Measurements from ENCODE around the gene FRS2.
"Not testable (repeated sequence)": the region's sequence is repeated elsewhere in the genome, so short reads cannot be mapped to it uniquely, and the experiment has no call there.

Gene FRS2

DNA sequence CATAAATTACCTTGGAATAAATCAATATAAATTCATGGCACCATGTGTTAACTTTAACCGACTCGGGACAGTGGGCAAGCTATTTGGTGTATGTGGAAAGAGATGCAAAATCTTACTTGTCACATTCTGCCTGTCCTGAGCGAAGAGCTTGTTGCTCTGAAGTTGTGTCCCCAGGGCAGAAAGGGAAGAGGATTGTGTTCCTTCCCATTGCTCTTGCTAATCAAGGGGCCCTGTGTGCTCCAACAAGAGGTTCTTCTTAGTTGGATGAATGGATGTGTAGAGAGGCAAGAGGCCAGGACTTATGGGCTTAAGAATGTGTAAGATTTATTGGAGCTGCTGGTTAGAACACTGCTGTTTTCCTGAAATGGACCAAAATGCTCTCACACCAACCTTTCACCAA lies 36.5 kb upstream of the FRS2 start:
- FAIRE-seq (no peak), DNase-seq (ENCODE audit: insufficient read length, low spot score) (no peak)
- TF ChIP-seq POLR2A (IDR thresholded peaks at IDR 0.05; ENCODE audit: low read depth, low read length) = no peak
- no peak for TF ChIP-seq POU2F2 (IDR thresholded peaks at IDR 0.05; ENCODE audit: low read depth, low read length)
- TF ChIP-seq SPI1 (IDR thresholded peaks at IDR 0.05; ENCODE audit: low read depth, low read length) = no peak
- TF ChIP-seq PAX5 (IDR thresholded peaks at IDR 0.05; ENCODE audit: insufficient read depth, low read length, severe bottlenecking) = no peak
- no peak for TF ChIP-seq TAF1 (IDR thresholded peaks at IDR 0.05; ENCODE audit: low read depth, low read length)
- TF ChIP-seq POLR2AphosphoS5 (IDR thresholded peaks at IDR 0.05; ENCODE audit: low read depth, low read length) = no peak

DNA sequence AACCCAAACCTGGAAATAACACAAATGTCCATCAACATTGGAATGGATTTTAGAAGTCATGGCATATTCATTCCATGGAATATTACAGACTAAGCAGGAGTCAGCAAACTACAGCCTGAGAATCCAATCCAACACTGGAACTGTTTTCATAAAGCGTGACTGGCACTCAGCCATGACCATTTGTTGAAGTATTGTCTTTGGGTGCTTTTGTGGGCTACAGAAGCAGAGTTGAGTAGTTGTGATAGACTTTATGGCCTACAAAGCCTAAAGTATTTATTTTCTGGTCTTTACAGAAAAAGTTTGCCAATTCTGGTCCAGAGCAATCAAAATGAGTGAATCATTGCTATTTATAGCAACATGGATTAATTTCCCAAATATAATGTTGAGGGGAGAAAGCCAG lies 34.5 kb upstream of the FRS2 start:
- DNase-seq (ENCODE audit: insufficient read length, low spot score) (no peak), FAIRE-seq (no peak)
- TF ChIP-seq PAX5 (IDR thresholded peaks at IDR 0.05; ENCODE audit: insufficient read depth, low read length, severe bottlenecking) (no peak), POU2F2 (IDR thresholded peaks at IDR 0.05; ENCODE audit: low read depth, low read length) (no peak), TAF1 (IDR thresholded peaks at IDR 0.05; ENCODE audit: low read depth, low read length) (no peak), SPI1 (IDR thresholded peaks at IDR 0.05; ENCODE audit: low read depth, low read length) (no peak), POLR2AphosphoS5 (IDR thresholded peaks at IDR 0.05; ENCODE audit: low read depth, low read length) (no peak), POLR2A (IDR thresholded peaks at IDR 0.05; ENCODE audit: low read depth, low read length) (no peak)

DNA sequence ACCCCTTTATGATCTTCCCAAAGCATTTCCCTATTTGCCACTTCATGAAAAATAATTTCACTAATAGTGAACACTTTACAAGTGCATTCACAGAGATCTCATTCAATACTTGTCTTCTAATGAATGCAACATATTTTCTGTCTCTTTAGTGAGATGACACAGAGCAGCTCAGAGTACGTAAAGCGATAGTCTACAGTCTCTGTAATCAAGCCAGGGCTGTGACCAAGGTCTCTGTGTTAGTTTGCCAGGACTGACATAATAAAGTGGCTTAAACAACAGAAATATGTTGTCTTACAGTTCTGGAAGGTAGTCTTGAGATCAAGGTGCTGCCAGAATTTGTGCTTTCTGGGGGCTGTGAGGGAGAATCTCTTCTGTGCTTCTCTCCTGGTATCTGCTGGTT lies 33.1 kb upstream of the FRS2 start:
- DNase-seq (ENCODE audit: insufficient read length, low spot score) (no peak), FAIRE-seq (no peak)
- TF ChIP-seq POLR2AphosphoS5 (IDR thresholded peaks at IDR 0.05; ENCODE audit: low read depth, low read length) (no peak), SPI1 (IDR thresholded peaks at IDR 0.05; ENCODE audit: low read depth, low read length) (no peak), POLR2A (IDR thresholded peaks at IDR 0.05; ENCODE audit: low read depth, low read length) (no peak), PAX5 (IDR thresholded peaks at IDR 0.05; ENCODE audit: insufficient read depth, low read length, severe bottlenecking) (no peak), TAF1 (IDR thresholded peaks at IDR 0.05; ENCODE audit: low read depth, low read length) (no peak), POU2F2 (IDR thresholded peaks at IDR 0.05; ENCODE audit: low read depth, low read length) (no peak)

DNA sequence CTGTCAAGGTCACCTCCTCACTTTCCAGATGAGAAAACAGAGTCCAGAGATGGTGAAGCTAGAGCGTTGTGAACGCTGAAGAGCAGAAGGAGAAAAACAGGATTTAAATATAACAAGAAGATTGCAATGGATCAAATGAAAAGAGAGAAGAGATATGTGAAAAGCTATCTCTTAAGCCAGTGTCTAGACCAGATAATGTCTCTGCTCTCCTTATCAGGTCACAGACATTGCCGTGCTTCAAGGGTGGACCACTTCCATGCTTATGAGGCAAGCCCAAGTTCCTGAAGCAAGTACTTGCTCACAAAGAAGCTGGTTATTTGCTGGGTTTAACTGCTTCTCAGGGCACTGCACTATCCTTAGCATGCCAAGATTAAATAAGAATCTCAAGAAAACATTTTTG lies 31.6 kb upstream of the FRS2 start:
- no peak for TF ChIP-seq POLR2A (IDR thresholded peaks at IDR 0.05; ENCODE audit: low read depth, low read length)
- no peak for TF ChIP-seq POU2F2 (IDR thresholded peaks at IDR 0.05; ENCODE audit: low read depth, low read length)
- TF ChIP-seq POLR2AphosphoS5 (IDR thresholded peaks at IDR 0.05; ENCODE audit: low read depth, low read length) = no peak
- TF ChIP-seq PAX5 (IDR thresholded peaks at IDR 0.05; ENCODE audit: insufficient read depth, low read length, severe bottlenecking) = no peak
- no peak for TF ChIP-seq SPI1 (IDR thresholded peaks at IDR 0.05; ENCODE audit: low read depth, low read length)
- no peak for TF ChIP-seq TAF1 (IDR thresholded peaks at IDR 0.05; ENCODE audit: low read depth, low read length)
- no peak for DNase-seq (ENCODE audit: insufficient read length, low spot score)
- no peak for FAIRE-seq

DNA sequence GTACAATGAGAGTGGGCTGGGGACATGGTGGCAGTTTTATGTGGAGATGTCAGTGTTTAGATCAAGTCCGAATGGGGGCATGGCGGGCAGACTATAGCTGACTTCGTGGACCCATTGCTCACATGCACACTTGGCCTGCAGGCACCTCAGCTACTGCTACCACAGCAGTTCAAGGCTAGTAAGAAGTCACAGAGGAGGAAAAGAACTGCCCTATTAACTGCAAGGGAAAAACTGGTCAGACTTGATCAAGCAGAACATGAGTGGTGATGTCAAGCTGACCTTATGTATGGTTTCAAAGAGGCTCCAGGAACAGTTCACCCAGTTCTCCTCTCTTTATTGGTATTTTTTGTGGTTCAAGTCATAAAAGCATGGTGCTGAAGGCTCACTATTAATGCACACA lies 30.2 kb upstream of the FRS2 start:
- DNase-seq (ENCODE audit: insufficient read length, low spot score) = no peak
- no peak for TF ChIP-seq POLR2A (IDR thresholded peaks at IDR 0.05; ENCODE audit: low read depth, low read length)
- FAIRE-seq = no peak

DNA sequence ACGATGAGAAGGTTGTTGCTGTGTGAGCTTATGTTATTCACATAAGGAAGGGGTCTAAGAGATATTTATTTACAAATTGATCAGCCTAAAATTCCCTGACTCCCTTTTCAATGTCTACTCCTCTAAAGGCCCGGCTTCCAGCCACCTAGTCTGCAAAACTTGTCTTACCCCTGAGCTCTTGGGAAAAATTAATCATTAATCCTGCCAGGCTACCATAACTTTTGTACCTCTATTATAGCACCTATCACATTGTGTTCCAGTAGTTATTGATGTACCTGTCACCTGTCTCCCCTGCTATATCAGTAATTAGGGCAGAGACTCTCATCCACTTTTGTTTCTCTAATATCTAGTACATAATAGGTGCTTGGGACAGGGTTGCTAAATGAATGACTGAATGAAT lies 29.3 kb upstream of the FRS2 start:
- no peak for DNase-seq (ENCODE audit: insufficient read length, low spot score)
- TF ChIP-seq PAX5 (IDR thresholded peaks at IDR 0.05; ENCODE audit: insufficient read depth, low read length, severe bottlenecking) = no peak
- TF ChIP-seq TAF1 (IDR thresholded peaks at IDR 0.05; ENCODE audit: low read depth, low read length) = no peak
- no peak for TF ChIP-seq POU2F2 (IDR thresholded peaks at IDR 0.05; ENCODE audit: low read depth, low read length)
- no peak for FAIRE-seq

DNA sequence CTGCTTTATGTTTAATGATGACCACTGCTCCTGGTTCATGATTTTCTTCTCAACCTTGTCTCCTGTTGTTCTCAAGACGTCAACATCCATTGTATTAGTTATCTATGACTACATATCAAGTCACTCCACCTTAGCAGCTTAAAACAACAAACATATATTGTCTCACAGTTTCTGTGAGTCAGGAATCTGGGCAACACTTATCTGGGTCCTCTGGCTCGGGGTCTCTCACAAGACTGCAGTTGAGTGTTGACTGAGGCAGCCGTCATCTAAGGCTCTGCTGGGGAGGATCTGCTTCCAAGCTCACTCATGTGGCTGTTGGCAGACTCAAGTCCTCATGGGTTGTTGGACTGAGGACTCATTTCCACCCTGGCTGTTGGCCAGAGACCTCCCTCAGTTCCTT lies 27.3 kb upstream of the FRS2 start:
- DNase-seq (ENCODE audit: insufficient read length, low spot score) = no peak
- no peak for FAIRE-seq
- no peak for TF ChIP-seq SPI1 (IDR thresholded peaks at IDR 0.05; ENCODE audit: low read depth, low read length)
- no peak for TF ChIP-seq POLR2A (IDR thresholded peaks at IDR 0.05; ENCODE audit: low read depth, low read length)
- no peak for TF ChIP-seq PAX5 (IDR thresholded peaks at IDR 0.05; ENCODE audit: insufficient read depth, low read length, severe bottlenecking)
- TF ChIP-seq POLR2AphosphoS5 (IDR thresholded peaks at IDR 0.05; ENCODE audit: low read depth, low read length) = no peak
- no peak for TF ChIP-seq POU2F2 (IDR thresholded peaks at IDR 0.05; ENCODE audit: low read depth, low read length)
- TF ChIP-seq TAF1 (IDR thresholded peaks at IDR 0.05; ENCODE audit: low read depth, low read length) = no peak

DNA sequence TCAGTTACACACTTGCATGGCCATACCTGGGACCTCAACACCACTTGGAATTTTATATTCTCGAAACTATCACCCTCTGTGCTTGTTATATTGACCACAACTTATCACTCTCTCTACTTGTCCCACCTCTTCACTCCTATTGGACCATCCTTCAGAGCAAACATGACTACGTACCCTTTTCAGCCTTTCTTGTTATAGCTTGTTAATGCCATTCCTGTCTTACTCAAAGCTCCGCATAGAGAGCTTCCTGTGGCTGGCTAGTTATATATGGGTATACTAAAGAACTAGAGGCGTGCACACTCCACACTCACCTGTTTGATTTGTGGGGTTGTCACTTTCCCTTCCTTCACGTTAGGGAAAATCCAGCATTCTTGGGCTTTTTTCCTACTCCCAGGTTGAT lies 26.3 kb upstream of the FRS2 start:
- DNase-seq (ENCODE audit: insufficient read length, low spot score) (no peak), FAIRE-seq (no peak)
- TF ChIP-seq TAF1 (IDR thresholded peaks at IDR 0.05; ENCODE audit: low read depth, low read length) (no peak), SPI1 (IDR thresholded peaks at IDR 0.05; ENCODE audit: low read depth, low read length) (no peak), POU2F2 (IDR thresholded peaks at IDR 0.05; ENCODE audit: low read depth, low read length) (no peak), PAX5 (IDR thresholded peaks at IDR 0.05; ENCODE audit: insufficient read depth, low read length, severe bottlenecking) (no peak)

DNA sequence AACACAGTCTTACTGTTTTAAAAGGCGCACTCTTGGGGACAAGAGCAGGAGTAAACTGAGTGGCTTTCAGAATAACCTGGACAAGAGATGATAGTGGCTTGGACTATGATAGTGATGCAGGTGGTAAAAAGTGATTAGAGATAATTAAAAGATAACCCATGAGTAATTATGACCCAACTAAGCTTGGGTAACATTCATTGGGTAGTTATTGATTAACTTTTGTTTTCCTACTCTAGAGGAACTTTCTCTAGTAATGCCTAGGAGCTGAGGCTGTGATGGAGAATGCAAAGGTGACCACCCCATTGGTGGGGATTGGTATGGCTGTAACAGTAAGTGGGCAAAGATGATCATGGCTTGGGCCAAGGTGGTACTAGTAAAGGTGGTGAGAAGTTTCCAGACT lies 22.3 kb upstream of the FRS2 start:
- TF ChIP-seq PAX5 (IDR thresholded peaks at IDR 0.05; ENCODE audit: insufficient read depth, low read length, severe bottlenecking) = no peak
- no peak for TF ChIP-seq SPI1 (IDR thresholded peaks at IDR 0.05; ENCODE audit: low read depth, low read length)
- TF ChIP-seq TAF1 (IDR thresholded peaks at IDR 0.05; ENCODE audit: low read depth, low read length) = no peak
- no peak for TF ChIP-seq POLR2AphosphoS5 (IDR thresholded peaks at IDR 0.05; ENCODE audit: low read depth, low read length)
- TF ChIP-seq POU2F2 (IDR thresholded peaks at IDR 0.05; ENCODE audit: low read depth, low read length) = no peak
- no peak for TF ChIP-seq POLR2A (IDR thresholded peaks at IDR 0.05; ENCODE audit: low read depth, low read length)
- FAIRE-seq (no peak), DNase-seq (ENCODE audit: insufficient read length, low spot score) (no peak)

DNA sequence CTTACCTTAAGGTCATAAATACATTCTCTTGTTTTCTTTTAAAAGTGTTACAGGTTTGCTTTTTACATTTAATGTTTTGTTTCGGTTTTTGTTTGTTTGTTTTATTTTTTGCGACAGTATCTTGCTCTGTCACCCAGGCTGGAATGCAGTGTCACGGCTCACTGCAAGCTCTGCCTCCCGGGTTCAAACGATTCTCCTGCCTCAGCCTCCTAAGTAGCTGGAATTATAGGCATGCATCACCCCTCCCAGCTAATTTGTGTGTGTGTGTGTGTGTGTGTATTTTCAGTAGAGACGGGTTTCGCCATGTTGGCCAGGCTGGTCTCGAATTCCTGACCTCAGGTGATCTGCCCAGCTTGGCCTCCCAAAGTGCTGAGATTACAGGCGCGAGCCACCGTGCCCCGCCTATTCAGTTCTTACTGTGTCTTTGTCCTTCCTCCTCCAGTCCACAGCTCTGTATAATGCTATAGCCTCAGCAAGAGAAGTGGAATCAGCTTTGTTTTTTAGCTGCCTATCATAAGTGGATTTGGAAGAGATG lies 17.5 kb upstream of the FRS2 start:
- DNase-seq (ENCODE audit: insufficient read length, low spot score); FAIRE-seq: not testable (repeated sequence)

DNA sequence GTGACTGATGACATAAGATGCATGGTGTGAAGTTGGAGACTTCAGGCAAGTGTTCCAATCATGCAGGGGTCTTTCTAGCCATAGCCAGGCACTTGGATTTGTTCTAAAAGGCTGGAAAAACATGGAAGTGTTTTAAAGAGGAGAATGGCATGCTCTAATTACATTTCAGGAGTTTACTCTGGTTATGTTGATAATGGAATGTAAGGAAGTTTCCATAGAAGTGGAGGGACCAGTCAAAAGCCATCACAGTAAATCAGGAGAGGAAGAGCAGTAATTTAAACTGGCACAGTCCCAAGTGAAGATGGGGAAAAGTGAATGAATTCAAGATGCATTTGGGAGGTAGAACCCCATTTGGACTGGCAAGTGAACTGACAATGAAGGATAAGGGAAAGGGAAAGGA lies 13.9 kb upstream of the FRS2 start:
- no peak for TF ChIP-seq TAF1 (IDR thresholded peaks at IDR 0.05; ENCODE audit: low read depth, low read length)
- no peak for TF ChIP-seq POLR2A (IDR thresholded peaks at IDR 0.05; ENCODE audit: low read depth, low read length)
- no peak for TF ChIP-seq POU2F2 (IDR thresholded peaks at IDR 0.05; ENCODE audit: low read depth, low read length)
- TF ChIP-seq SPI1 (IDR thresholded peaks at IDR 0.05; ENCODE audit: low read depth, low read length) = no peak
- no peak for TF ChIP-seq PAX5 (IDR thresholded peaks at IDR 0.05; ENCODE audit: insufficient read depth, low read length, severe bottlenecking)
- TF ChIP-seq POLR2AphosphoS5 (IDR thresholded peaks at IDR 0.05; ENCODE audit: low read depth, low read length) = no peak
- DNase-seq (ENCODE audit: insufficient read length, low spot score) (no peak), FAIRE-seq (no peak)

Measured in GM12891 (cell line).